Pancreas (tissue), 10 donors: ENCODE measurements around the gene PPP6R3. TPM values are rescaled to one million over a fixed set of nuclear protein-coding genes. Genes with fewer than 3 reads are reported as not detected.
A peak's percentile ranks its signal among the peaks of the same experiment; 100 is the strongest.

ENCODE experiments used
- ATAC-seq, 4 donors: fragments of 200-7000 bp; cut with Tn5 transposase; one replicate each; pipeline versions ENCODE4 v1.8.0 to v1.9.1; 2020; ENCODE audit warnings: mild to moderate bottlenecking in 4 of 4, moderate library complexity in 4 of 4
- DNase-seq, 6 donors: peaks; one replicate each; pipeline ENCODE4 v3.0.0-alpha.2; 2020
- FAIRE-seq: peaks from 2 replicates; lab custom pipeline; 2012; peaks lifted over from hg19 to GRCh38; lab: Jason Lieb, UNC
- H3K27ac ChIP-seq, 4 donors: fragments of 200-600 bp; sonication (generic); 1 replicate in 3 of 4; 2 replicates in 1 of 4; pipeline versions ENCODE4 v1.5.0 to v1.8.0; 2020
- H3K27me3 ChIP-seq, 4 donors: fragments of 200-600 bp; one replicate each; pipeline ENCODE4 v1.8.0; 2021
- H3K36me3 ChIP-seq, 3 donors: fragments of 200-600 bp; sonication (generic) in 1 of 3; one replicate each; pipeline versions ENCODE4 v1.5.0 to v1.8.0; 2020 to 2021
- H3K4me1 ChIP-seq, 3 donors: fragments of 200-600 bp; one replicate each; pipeline ENCODE4 v1.8.0; 2021
- H3K4me3 ChIP-seq, 4 donors: fragments of 200-600 bp; sonication (generic) in 2 of 4; one replicate each; pipeline versions ENCODE4 v1.5.0 to v1.8.0; 2020 to 2021
- H3K9me3 ChIP-seq, 4 donors: fragments of 200-600 bp; one replicate each; pipeline ENCODE4 v1.8.0; 2021
- WGBS, 2 donors: extraction: QIAGEN DNeasy Blood & Tissue Kit; methylation state at CpG; one replicate each; pipeline ENCODE4 v1.1.7; 2013; 5-methylcytosine and 5-hydroxymethylcytosine counted together
- intact Hi-C, 3 donors: fragments of 100-400 bp; cut with DNase I; formaldehyde crosslinking; loops; one replicate each; pipeline versions ENCODE4 v1.11.1 to v1.14.2; 2022
- polyA plus RNA-seq, 2 donors: library from polyadenylated mRNA; stranded (reverse); fragments of 200-250 nt; gene quantifications; one replicate each; pipeline ENCODE4 v1.2.3, GENCODE V29; 2013
- total RNA-seq, 6 donors: library from RNA; stranded (reverse); fragmentation: NEBNext Ultra II Directional in 4 of 6; extraction: Animal tissue kit (Norgen Biotek cat#: 25700) in 4 of 6; gene quantifications; one replicate each; pipeline versions ENCODE4 v1.2.1 to v1.2.4, GENCODE V29; 2021 to 2023
- TF ChIP-seq, protein P1 (sequence below), 4 donors: fragments of 200-600 bp; sonication (generic) in 3 of 4; IDR thresholded peaks; one replicate each; pipeline versions ENCODE4 v1.5.0 to v1.8.0; 2021; ENCODE audit warnings: antibody characterized with exemption in 4 of 4
- donor health status: healthy with polysubstance abuse.
- donor health status: DM: no; HTN: no; CAD: no; lungs with moderate emphysema.
- donor health status: DM: no; HTN: no; CAD: no.
- donor health status: control.
- donor health status: control.
- donor health status: Bipolar disorder and iron deficiency.
- donor health status: DM: yes; HTN: yes; CAD: no.
- donor health status: DM: no; HTN: no; CAD: no.
- donor health status: DM: no; HTN: no; CAD: no.
- donor health status: DM: yes; HTN: yes; CAD: no.

PPP6R3 gene
- total and polyA plus RNA-seq, 8 donors, result 19.5 to 56.0 (median 33.5) TPM

DNA sequence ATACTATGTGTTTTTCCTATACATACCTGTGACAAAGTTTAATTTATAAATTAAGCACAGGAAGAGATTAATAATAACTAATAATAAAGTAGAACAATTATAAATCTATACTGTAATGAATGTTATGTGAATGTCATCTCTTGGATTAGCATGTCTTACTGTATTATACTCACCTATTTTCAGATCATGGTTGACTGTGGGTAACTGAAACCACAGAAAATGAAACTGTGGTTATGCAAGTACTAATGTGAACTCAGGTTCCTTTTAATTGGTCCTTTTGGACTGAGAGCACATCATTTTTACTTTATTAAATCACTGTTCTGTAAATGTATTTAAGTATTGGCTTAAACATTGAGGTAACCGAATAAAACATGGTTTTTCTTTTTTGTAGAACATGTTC lies 108.8 kb downstream of the PPP6R3 start:
- intact Hi-C loops, result no loop called here
- Histone ChIP-seq H3K36me3 (peaks cover 0 to 32% (median 24%) of the 10 kb centered on the region in 3 donors), H3K9me3 (no peaks in the 10 kb centered on the region), H3K4me1 (no peaks in the 10 kb centered on the region), H3K4me3 (no peak overlapping the region), H3K27ac (no peak overlapping the region), H3K27me3 (no peaks in the 10 kb centered on the region)
- FAIRE-seq (no peak), DNase-seq (no peak), ATAC-seq (no peak)
- TF ChIP-seq, protein P1, sequence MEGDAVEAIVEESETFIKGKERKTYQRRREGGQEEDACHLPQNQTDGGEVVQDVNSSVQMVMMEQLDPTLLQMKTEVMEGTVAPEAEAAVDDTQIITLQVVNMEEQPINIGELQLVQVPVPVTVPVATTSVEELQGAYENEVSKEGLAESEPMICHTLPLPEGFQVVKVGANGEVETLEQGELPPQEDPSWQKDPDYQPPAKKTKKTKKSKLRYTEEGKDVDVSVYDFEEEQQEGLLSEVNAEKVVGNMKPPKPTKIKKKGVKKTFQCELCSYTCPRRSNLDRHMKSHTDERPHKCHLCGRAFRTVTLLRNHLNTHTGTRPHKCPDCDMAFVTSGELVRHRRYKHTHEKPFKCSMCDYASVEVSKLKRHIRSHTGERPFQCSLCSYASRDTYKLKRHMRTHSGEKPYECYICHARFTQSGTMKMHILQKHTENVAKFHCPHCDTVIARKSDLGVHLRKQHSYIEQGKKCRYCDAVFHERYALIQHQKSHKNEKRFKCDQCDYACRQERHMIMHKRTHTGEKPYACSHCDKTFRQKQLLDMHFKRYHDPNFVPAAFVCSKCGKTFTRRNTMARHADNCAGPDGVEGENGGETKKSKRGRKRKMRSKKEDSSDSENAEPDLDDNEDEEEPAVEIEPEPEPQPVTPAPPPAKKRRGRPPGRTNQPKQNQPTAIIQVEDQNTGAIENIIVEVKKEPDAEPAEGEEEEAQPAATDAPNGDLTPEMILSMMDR (IDR thresholded peaks at IDR 0.05), result no peak
- WGBS, 2 donors, result 85 to 90% methylated on average over 1 of the region's 1 CpG

DNA sequence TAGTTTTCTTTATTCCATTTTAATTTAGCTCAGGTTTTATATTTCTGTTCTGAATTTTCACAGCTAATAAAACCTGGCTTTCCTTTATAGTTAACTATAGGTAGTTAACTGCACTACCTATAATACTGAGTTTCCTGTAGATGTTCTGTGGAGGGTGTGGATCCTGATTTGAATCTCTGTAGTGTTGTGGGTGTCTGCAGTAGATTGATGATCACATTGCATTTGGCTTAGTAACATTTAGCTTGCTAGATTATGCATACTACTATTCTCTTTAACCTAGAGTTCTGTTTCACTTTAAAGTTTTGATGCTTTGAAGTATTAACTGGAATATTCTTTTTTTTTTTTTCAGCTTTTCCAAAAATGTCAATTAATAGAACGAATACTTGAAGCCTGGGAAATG lies 110.1 kb downstream of the PPP6R3 start:
- ATAC-seq, result no peak

DNA sequence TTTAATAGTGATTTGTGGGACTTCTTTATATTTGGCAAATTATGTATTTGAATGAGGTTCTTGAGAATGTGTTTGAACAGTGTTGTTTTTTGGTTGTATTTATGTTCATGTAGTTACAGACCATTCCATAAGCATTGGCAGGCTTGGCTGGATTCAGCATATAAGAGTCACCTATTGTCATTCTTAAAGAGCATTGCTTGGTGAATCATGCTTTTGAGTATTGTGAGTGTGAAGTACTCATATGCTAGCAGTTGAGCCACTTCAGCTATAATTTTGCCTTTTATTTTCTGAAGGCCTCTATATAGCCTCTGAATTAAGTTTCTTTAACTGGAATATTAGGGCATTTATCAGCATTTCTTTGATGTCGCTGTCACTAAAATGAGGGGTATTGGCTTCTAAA lies 113.8 kb downstream of the PPP6R3 start:
- H3K9me3 ChIP-seq, result no peaks in the 10 kb centered on the region
- ATAC-seq (no peak), DNase-seq (no peak), FAIRE-seq (no peak)
- H3K4me3 ChIP-seq, result no peak overlapping the region
- H3K27me3 ChIP-seq, result no peaks in the 10 kb centered on the region
- H3K27ac ChIP-seq, result no peak overlapping the region
- intact Hi-C loops, result no loop called here
- H3K36me3 ChIP-seq, result peaks cover 3 to 19% (median 5%) of the 10 kb centered on the region in 3 donors
- TF ChIP-seq, protein P1 (IDR thresholded peaks at IDR 0.05), result no peak
- H3K4me1 ChIP-seq, result peaks cover 0 to 10% (median 0%) of the 10 kb centered on the region in 3 donors
- WGBS, 2 donors, result 99 to 100% methylated on average over 1 of the region's 1 CpG

More for the DNA sequence above, 110.1 kb downstream of the PPP6R3 start:
- TF ChIP-seq, protein P1 (IDR thresholded peaks at IDR 0.05), result no peak
- Histone ChIP-seq H3K4me3 (no peak overlapping the region), H3K27ac (no peak overlapping the region), H3K4me1 (no peaks in the 10 kb centered on the region), H3K27me3 (no peaks in the 10 kb centered on the region), H3K9me3 (no peaks in the 10 kb centered on the region), H3K36me3 (peaks cover 0 to 27% (median 20%) of the 10 kb centered on the region in 3 donors)
- 89 to 90% methylated on average over 1 of the region's 1 CpG for WGBS, 2 donors
- intact Hi-C loops, result no loop called here
- DNase-seq, result no peak
- no peak for FAIRE-seq

DNA sequence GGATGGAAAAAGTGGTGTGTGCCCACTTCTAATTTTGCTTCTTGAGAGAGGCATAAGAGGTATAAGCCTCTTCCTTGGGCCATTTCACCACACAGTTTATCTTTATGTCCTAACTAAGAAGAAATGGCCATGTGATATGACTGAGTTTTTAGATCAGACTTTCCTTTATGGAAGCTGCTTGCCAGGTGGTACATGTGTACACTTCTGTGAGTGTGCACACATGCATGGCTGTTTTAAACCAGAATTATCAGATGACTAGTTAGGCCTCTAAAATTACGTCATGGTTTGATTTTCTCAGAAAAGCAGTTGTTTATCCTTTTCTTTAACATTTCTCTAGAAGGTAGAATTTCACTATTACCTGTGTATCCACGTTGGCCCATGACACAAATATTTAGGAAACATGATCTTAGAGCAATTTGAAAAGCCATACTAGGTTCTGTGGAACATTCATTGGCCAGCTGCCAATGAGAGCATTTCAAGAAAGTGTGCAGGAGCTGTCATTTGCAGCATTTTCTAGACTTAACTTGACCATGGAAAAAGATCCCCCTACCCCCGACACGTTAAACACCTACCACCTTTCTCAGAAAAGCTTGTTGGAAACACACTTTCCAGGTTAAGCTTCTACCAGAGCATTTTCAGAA lies 114.6 kb downstream of the PPP6R3 start:
- H3K4me3 ChIP-seq, result no peak overlapping the region
- FAIRE-seq (no peak), DNase-seq (no peak), ATAC-seq (no peak)
- TF ChIP-seq, protein P1 (IDR thresholded peaks at IDR 0.05), result no peak
- H3K27ac ChIP-seq, result no peak overlapping the region
- H3K36me3 ChIP-seq, result peaks cover 3 to 23% (median 5%) of the 10 kb centered on the region in 3 donors
- H3K27me3 ChIP-seq, result no peaks in the 10 kb centered on the region
- peaks cover 0 to 10% (median 0%) of the 10 kb centered on the region in 3 donors for H3K4me1 ChIP-seq
- 84 to 87% methylated on average over 4 of the region's 4 CpGs for WGBS, 2 donors
- H3K9me3 ChIP-seq, result no peaks in the 10 kb centered on the region
- intact Hi-C loops, result no loop called here

DNA sequence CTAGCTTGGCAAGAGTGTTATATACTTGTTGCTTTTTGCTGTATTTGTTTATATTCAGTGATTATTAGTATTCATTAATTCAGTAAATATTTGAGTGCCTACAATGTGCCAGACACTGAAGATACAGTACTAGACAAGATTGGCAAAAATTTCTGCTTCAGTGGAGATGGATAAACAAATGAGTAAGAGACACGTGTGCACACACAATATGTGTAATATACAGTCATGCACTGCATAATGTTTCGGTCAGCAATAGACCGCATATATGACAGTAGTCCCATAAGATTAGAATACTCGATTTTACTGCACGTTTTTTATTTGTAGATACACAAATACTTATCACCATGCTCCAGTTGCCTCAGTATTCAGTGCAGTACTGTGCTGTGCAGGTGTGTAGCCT lies 118.9 kb downstream of the PPP6R3 start:
- TF ChIP-seq, protein P1 (IDR thresholded peaks at IDR 0.05), result no peak
- Histone ChIP-seq H3K9me3 (no peaks in the 10 kb centered on the region), H3K27ac (no peak overlapping the region), H3K36me3 (peaks cover 0 to 19% (median 3%) of the 10 kb centered on the region in 3 donors), H3K27me3 (no peaks in the 10 kb centered on the region), H3K4me3 (no peak overlapping the region), H3K4me1 (peaks cover 0 to 16% (median 8%) of the 10 kb centered on the region in 3 donors)
- intact Hi-C loops, result no loop called here
- DNase-seq (no peak), FAIRE-seq (no peak), ATAC-seq (peak in 1 of 4 donors; percentile 48)
- 63 to 67% methylated on average over 5 of the region's 5 CpGs for WGBS, 2 donors
